Colonic mucosa (tissue), 2 donors: ENCODE data around the gene PRXL2B. TPM values are rescaled to one million over a fixed set of nuclear protein-coding genes. Genes with fewer than 3 reads are reported as not detected.

ENCODE experiments used
- total RNA-seq, 2 donors: library from RNA; stranded (reverse); fragmentation: NEBNext Ultra II Directional in 1 of 2; extraction: Animal tissue kit (Norgen Biotek cat#: 25700) in 1 of 2; gene quantifications; one replicate each; pipeline ENCODE4 v1.2.1, GENCODE V29; 2021
- donor health status: DM: no; HTN: no; CAD: no.
- donor health status: DM: no; HTN: no; CAD: no.

Gene PRXL2B
- total RNA-seq, 2 donors from 2014 or later = 105 to 120 TPM

Other genes with a start within 250 kb of the PRXL2B start
- 10 to 100 TPM; 11.3 to 18.9 TPM for gene MORN1, start 195.2 kb upstream of the PRXL2B start, total RNA-seq
- gene RER1, start 194.9 kb upstream of the PRXL2B start, total RNA-seq = 100 to 1,000 TPM; 190 to 216 TPM
- gene PEX10, start 174.2 kb upstream of the PRXL2B start, total RNA-seq = 10 to 100 TPM; 15.0 to 22.7 TPM
- gene PLCH2, start 110.5 kb upstream of the PRXL2B start, total RNA-seq = 1 to 10 TPM; 2.0 to 3.8 TPM
- 10 to 100 TPM; 27.0 to 42.0 TPM for gene PANK4, start 60.2 kb upstream of the PRXL2B start, total RNA-seq
- 1 to 10 TPM; 2.5 to 4.2 TPM for gene HES5, start 56.5 kb upstream of the PRXL2B start, total RNA-seq
- 100 to 1,000 TPM; 111 to 145 TPM for gene TNFRSF14, start 30.4 kb upstream of the PRXL2B start, total RNA-seq
- 10 to 100 TPM; 11.4 to 13.9 TPM for gene MMEL1, start 46.2 kb downstream of the PRXL2B start, total RNA-seq
- gene TTC34, start 214.9 kb downstream of the PRXL2B start, total RNA-seq = under 1 TPM; 0.27 to 0.44 TPM